ENCODE measurements around the gene GNAZ.

GRCh38 chr22:23045461-23045860, 24.9 kb upstream of the GNAZ start:
- TF ChIP-seq CTCF (IDR thresholded peaks at IDR 0.05) (no peak), POLR2A (IDR thresholded peaks at IDR 0.05) (no peak), EP300 (IDR thresholded peaks at IDR 0.05) (no peak)

Data from ovary (tissue), 3 donors.